ENCODE data around the gene SAP30BP.

DNA sequence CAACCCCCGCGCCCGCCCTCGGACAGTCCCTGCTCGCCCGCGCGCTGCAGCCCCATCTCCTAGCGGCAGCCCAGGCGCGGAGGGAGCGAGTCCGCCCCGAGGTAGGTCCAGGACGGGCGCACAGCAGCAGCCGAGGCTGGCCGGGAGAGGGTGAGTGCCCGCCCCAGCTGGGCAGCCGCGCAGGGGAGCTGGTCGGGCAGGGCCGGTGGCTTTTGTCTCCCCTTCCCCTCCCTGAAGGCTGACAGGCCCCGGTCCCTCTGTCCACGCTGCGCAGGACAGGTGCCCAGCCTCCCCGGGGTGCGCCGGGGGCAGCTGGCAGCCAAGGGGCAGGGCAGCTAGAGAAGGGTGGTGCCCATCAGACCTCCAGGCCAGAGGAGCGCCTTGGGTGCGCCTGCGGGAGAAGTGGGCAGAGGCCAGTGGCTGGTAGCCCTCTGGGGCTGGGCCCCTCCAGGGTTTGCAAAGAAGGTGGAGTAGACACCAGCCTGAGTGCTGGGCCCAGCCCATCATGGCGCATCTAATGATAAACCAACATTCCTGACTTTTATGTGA is 54.4 kb downstream of the SAP30BP start:
- TF ChIP-seq, protein P1, sequence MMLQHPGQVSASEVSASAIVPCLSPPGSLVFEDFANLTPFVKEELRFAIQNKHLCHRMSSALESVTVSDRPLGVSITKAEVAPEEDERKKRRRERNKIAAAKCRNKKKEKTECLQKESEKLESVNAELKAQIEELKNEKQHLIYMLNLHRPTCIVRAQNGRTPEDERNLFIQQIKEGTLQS (IDR thresholded peaks at IDR 0.05) = no peak
- TF ChIP-seq, protein P2, sequence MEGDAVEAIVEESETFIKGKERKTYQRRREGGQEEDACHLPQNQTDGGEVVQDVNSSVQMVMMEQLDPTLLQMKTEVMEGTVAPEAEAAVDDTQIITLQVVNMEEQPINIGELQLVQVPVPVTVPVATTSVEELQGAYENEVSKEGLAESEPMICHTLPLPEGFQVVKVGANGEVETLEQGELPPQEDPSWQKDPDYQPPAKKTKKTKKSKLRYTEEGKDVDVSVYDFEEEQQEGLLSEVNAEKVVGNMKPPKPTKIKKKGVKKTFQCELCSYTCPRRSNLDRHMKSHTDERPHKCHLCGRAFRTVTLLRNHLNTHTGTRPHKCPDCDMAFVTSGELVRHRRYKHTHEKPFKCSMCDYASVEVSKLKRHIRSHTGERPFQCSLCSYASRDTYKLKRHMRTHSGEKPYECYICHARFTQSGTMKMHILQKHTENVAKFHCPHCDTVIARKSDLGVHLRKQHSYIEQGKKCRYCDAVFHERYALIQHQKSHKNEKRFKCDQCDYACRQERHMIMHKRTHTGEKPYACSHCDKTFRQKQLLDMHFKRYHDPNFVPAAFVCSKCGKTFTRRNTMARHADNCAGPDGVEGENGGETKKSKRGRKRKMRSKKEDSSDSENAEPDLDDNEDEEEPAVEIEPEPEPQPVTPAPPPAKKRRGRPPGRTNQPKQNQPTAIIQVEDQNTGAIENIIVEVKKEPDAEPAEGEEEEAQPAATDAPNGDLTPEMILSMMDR (IDR thresholded peaks at IDR 0.05 in 2 of 3, conservative IDR thresholded peaks at IDR 0.05 in 1 of 3; ENCODE audit: borderline replicate concordance in 1 of 3, insufficient read depth in 1 of 3, low read depth in 2 of 3, low read length in 2 of 3) = no peak
